LNCaP clone FGC (cell line): ENCODE measurements around the gene NOTUM.

Source experiments
- DNase-seq: peaks from one replicate; pipeline ENCODE4 v3.0.0-alpha.2; 2011; ENCODE audit warnings: low read depth
- H3K4me3 ChIP-seq: 2 replicates; pipeline ENCODE4 v1.5.1; 2011; ENCODE audit warnings: mild to moderate bottlenecking, low read depth, low read length, control low read depth
- CTCF ChIP-seq: IDR thresholded peaks from 2 replicates; pipeline ENCODE4 v1.5.1; 2012; ENCODE audit warnings: mild to moderate bottlenecking; ENCODE audit not compliant: control insufficient read depth, insufficient read depth; ENCODE audit errors: extremely low read depth

NOTUM gene

DNA sequence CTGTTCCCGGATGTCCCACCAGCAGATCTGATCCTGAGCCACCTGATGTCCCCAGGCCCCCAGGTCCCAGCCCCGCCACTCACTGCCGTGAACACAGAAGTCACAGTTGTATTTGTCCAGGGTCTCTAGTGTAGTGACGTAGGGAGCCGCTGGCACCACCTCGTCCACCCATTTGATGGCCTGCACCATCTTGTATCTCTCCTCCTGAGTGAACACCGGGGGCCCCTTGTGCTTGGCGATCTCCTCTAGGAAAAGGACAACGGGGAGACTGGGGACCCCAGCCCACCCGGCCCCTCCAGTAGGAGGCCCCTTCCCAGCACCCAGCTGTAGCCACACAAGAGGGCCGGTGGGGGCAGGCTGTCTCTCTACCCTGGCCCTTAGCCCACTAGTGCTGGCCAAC is 52.2 kb downstream of the NOTUM start:
- no peak for DNase-seq
- no peak for TF ChIP-seq CTCF
- H3K4me3 ChIP-seq, result no peak overlapping the region

- DNase-seq, result no peak
- H3K4me3 ChIP-seq, result no peak overlapping the region
- no peak for TF ChIP-seq CTCF
These were observed 53.5 kb downstream of the NOTUM start for GRCh38 chr17:81907219-81908145.

- no peak for TF ChIP-seq CTCF
- no peak overlapping the region for H3K4me3 ChIP-seq
- no peak for DNase-seq
These were observed 54.3 kb downstream of the NOTUM start for GRCh38 chr17:81906476-81907218.

DNA sequence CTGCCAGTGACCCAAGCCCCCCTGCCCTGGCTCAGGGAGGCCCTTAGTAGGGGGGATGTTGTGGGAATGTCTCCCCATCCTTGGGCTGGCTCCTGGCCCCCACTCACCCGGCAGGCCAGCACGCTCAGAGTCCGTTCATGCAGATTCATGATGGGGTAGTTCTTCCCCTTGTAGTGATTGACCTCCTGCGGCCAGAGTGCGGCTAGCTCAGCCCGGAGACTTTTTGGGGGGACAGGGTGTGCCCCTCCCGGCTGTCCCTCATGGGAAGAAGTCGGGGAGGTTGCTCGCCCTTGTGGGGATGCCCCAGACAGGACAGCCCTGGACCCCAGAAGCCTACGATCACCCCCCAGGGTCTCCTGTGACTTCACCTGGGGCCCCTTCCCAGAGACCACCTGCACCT is 55.0 kb downstream of the NOTUM start:
- H3K4me3 ChIP-seq, result no peak overlapping the region
- no peak for DNase-seq
- TF ChIP-seq CTCF, result no peak

DNA sequence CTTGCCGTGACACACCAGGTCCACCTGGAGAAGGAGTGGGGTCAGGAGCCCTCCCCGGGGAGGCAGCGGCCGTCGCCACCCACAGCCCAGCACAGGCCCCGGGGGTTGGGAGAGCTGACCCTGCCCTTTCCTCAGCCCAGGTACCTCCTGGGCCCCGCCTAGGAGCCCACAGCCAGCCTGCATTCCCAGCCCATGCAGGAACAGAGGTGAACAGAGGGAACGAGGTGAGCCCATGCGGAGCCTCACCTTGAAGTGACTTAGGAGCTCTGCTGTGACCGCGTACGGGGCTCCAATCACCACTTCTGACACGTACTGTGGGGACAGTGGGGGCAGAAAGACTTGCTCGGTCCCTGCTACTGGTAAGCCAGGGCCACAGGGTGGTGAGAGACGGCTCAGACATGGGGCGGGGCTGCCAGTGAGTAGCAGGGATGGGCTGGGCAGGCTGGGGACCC is 55.5 kb downstream of the NOTUM start:
- TF ChIP-seq CTCF, result no peak
- H3K4me3 ChIP-seq, result no peak overlapping the region

GRCh38 chr17:81904600-81905423 is 56.2 kb downstream of the NOTUM start:
- no peak overlapping the region for H3K4me3 ChIP-seq
- TF ChIP-seq CTCF, result no peak
- no peak for DNase-seq

More for the DNA sequence above, 55.5 kb downstream of the NOTUM start:
- no peak for DNase-seq
